ENCODE data around the gene CFAP92. TPM values are rescaled to one million over a fixed set of nuclear protein-coding genes. Genes with fewer than 3 reads are reported as not detected.

CFAP92 gene
- total RNA-seq, 1 experiment from 2014 or later, result 0.92 TPM

DNA sequence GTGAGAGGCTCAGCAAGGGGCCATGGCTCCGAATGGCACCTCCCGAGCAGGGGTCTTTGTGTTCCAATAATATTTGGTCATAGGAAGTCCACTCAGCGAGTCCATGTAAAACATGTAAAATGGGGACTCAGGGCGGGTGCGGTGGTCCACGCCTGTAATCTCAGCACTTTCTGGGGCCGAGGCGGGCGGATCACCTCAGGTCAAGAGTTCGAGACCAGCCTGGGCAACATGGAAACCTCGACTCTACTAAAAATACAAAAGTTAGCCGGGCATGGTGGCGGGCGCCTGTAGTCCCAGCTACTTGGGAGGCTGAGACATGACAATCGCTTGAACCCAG, 33.6 kb upstream of the CFAP92 start:
- Mint-ChIP-seq H3K4me1 (peaks cover 2 to 5% of the 10 kb centered on the region in 2 experiments; a peak in 3 of 4 replicates), H3K9me3 (peaks cover 0 to 3% of the 10 kb centered on the region in 2 experiments; a peak in 2 of 5 replicates), H3K36me3 (ENCODE audit: insufficient read depth in 1 of 3, low read depth in 3 of 3) (peaks cover 0 to 3% (median 0%) of the 10 kb centered on the region in 3 experiments; a peak in 1 of 7 replicates), H3K27ac (no peak overlapping the region), H3K4me3 (peak overlapping the region in 1 of 2 experiments; percentile 26; a peak in 1 of 5 replicates), H3K27me3 (ENCODE audit: low read depth) (peaks cover 67% of the 10 kb centered on the region)
- Histone ChIP-seq H3K27me3 (ENCODE audit: insufficient read depth, low read length) (peaks cover 3% of the 10 kb centered on the region; the same call in 1 of the 2 replicates), H3K27ac (ENCODE audit: insufficient read length, low read depth, low read length) (no peak overlapping the region), H3K79me1 (ENCODE audit: insufficient read depth, low read depth, low read length, poor library complexity, severe bottlenecking) (no peaks in the 10 kb centered on the region), H3K18ac (ENCODE audit: insufficient read length, low read depth, low read length) (no peak overlapping the region), H3K14ac (ENCODE audit: insufficient read depth, low read length) (no peak overlapping the region), H3K23me2 (ENCODE audit: insufficient read length, low read depth, low read length, poor library complexity, severe bottlenecking) (no peaks in the 10 kb centered on the region), H2AK5ac (ENCODE audit: insufficient read length, low read length) (no peak overlapping the region), H2BK5ac (ENCODE audit: insufficient read length, low read length) (no peak overlapping the region), H3K4me2 (ENCODE audit: insufficient read depth, insufficient read length, low read length) (no peak overlapping the region), H2BK12ac (ENCODE audit: insufficient read length, low read depth, low read length) (no peak overlapping the region), H4K5ac (ENCODE audit: insufficient read length, low read depth, low read length) (no peak overlapping the region), H3K4me1 (ENCODE audit: insufficient read depth, low read length) (no peaks in the 10 kb centered on the region), H4K20me1 (ENCODE audit: control insufficient read depth, insufficient read depth, insufficient read length) (no peaks in the 10 kb centered on the region), H4K91ac (ENCODE audit: insufficient read length, low read depth, low read length) (no peak overlapping the region), H3K9ac (ENCODE audit: extremely low read depth, insufficient read length, low read length) (no peak overlapping the region), H4K8ac (replicated peaks; ENCODE audit: insufficient read length, low read depth, low read length) (no peak overlapping the region), H2AFZ (ENCODE audit: low read length) (no peak overlapping the region), H2BK15ac (ENCODE audit: low read depth, low read length) (no peak overlapping the region), H2BK20ac (ENCODE audit: low read depth, low read length, poor library complexity, severe bottlenecking) (no peak overlapping the region), H3K56ac (ENCODE audit: insufficient read length, low read depth, low read length) (no peak overlapping the region), H3K9me3 (ENCODE audit: control insufficient read depth, low read depth, low read length) (no peaks in the 10 kb centered on the region), H3K23ac (ENCODE audit: insufficient read length, low read depth, low read length) (no peak overlapping the region), H2BK120ac (ENCODE audit: low read depth, low read length, poor library complexity, severe bottlenecking) (no peak overlapping the region), H3K4ac (ENCODE audit: low read depth, low read length) (no peak overlapping the region), H3T11ph (ENCODE audit: low read length) (no peak overlapping the region), H3K79me2 (ENCODE audit: insufficient read depth, low read length) (no peaks in the 10 kb centered on the region)
- no peak for DNase-seq
- TF ChIP-seq, protein P1, sequence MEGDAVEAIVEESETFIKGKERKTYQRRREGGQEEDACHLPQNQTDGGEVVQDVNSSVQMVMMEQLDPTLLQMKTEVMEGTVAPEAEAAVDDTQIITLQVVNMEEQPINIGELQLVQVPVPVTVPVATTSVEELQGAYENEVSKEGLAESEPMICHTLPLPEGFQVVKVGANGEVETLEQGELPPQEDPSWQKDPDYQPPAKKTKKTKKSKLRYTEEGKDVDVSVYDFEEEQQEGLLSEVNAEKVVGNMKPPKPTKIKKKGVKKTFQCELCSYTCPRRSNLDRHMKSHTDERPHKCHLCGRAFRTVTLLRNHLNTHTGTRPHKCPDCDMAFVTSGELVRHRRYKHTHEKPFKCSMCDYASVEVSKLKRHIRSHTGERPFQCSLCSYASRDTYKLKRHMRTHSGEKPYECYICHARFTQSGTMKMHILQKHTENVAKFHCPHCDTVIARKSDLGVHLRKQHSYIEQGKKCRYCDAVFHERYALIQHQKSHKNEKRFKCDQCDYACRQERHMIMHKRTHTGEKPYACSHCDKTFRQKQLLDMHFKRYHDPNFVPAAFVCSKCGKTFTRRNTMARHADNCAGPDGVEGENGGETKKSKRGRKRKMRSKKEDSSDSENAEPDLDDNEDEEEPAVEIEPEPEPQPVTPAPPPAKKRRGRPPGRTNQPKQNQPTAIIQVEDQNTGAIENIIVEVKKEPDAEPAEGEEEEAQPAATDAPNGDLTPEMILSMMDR (conservative IDR thresholded peaks at IDR 0.05), result no peak
- no CpG with 5 or more reads among the region's 15 CpGs for WGBS (ENCODE audit: extremely low coverage, insufficient read length, low lambda C conversion rate)
